DND-41 (cell line): ENCODE measurements around the gene BMPR1A.
A peak's percentile ranks its signal among the peaks of the same experiment; 100 is the strongest.

Experiments
- ATAC-seq: fragments of 200-7000 bp; cut with Tn5 transposase; 3 replicates; pipeline ENCODE4 v1.9.1; 2021; ENCODE audit warnings: low read depth; ENCODE audit not compliant: insufficient read depth
- DNase-seq: peaks from one replicate; pipeline ENCODE4 v3.0.0-alpha.2; 2020
- H2AFZ ChIP-seq: 2 replicates; pipeline ENCODE4 v1.6.0; 2012; ENCODE audit warnings: low read depth, low read length
- H3K27ac ChIP-seq: 2 replicates; pipeline ENCODE4 v1.5.1; 2012; ENCODE audit warnings: low read length, inconsistent platforms
- H3K27me3 ChIP-seq: fragments of 200-600 bp; sonication (generic); 2 replicates; pipeline ENCODE4 v1.6.0; 2012; ENCODE audit warnings: low read length, mild to moderate bottlenecking, inconsistent platforms; ENCODE audit not compliant: insufficient read depth, poor library complexity
- H3K36me3 ChIP-seq: 2 replicates; pipeline ENCODE4 v1.5.1; 2012; ENCODE audit warnings: low read length, inconsistent platforms; ENCODE audit not compliant: insufficient read depth
- H3K4me1 ChIP-seq: 2 replicates; pipeline ENCODE4 v1.5.1; 2012; ENCODE audit warnings: mild to moderate bottlenecking, low read length; ENCODE audit not compliant: insufficient read depth
- H3K4me2 ChIP-seq: 2 replicates; pipeline ENCODE4 v1.6.0; 2012; ENCODE audit warnings: mild to moderate bottlenecking, moderate library complexity, low read length, inconsistent platforms; ENCODE audit not compliant: insufficient read depth
- H3K4me3 ChIP-seq, 2 experiments: fragments of 200-600 bp in 1 of 2; shearing (Covaris generic) in 1 of 2; 2 replicates each; pipeline ENCODE4 v1.5.1; 2012 to 2016; ENCODE audit warnings: inconsistent platforms in 2 of 2, low read length in 2 of 2, mild to moderate bottlenecking in 2 of 2, low read depth in 1 of 2, moderate library complexity in 1 of 2
- H3K79me2 ChIP-seq: 2 replicates; pipeline ENCODE4 v1.6.0; 2012; ENCODE audit warnings: low read length, inconsistent platforms; ENCODE audit not compliant: insufficient read depth
- H3K9ac ChIP-seq: 2 replicates; pipeline ENCODE4 v1.6.0; 2012; ENCODE audit warnings: low read depth, mild to moderate bottlenecking, inconsistent platforms, low read length, moderate library complexity
- H3K9me3 ChIP-seq: 2 replicates; pipeline ENCODE4 v1.5.1; 2012; ENCODE audit warnings: low read length, moderate library complexity, mild to moderate bottlenecking, inconsistent platforms; ENCODE audit not compliant: insufficient read depth, severe bottlenecking
- H4K20me1 ChIP-seq: 2 replicates; pipeline ENCODE4 v1.6.0; 2012; ENCODE audit warnings: low read length; ENCODE audit not compliant: insufficient read depth
- EZH2 ChIP-seq: IDR thresholded peaks from 3 replicates; pipeline ENCODE4 v1.6.1; 2012; ENCODE audit warnings: borderline replicate concordance, low read depth, mild to moderate bottlenecking, moderate library complexity, low read length, inconsistent platforms; ENCODE audit not compliant: severe bottlenecking
- TF ChIP-seq, protein P1 (sequence below): IDR thresholded peaks from 2 replicates; pipeline ENCODE4 v1.5.1; 2012; ENCODE audit warnings: borderline replicate concordance, low read length, moderate library complexity, mild to moderate bottlenecking; ENCODE audit not compliant: poor library complexity, severe bottlenecking; ENCODE audit errors: extremely low read depth

BMPR1A gene

DNA sequence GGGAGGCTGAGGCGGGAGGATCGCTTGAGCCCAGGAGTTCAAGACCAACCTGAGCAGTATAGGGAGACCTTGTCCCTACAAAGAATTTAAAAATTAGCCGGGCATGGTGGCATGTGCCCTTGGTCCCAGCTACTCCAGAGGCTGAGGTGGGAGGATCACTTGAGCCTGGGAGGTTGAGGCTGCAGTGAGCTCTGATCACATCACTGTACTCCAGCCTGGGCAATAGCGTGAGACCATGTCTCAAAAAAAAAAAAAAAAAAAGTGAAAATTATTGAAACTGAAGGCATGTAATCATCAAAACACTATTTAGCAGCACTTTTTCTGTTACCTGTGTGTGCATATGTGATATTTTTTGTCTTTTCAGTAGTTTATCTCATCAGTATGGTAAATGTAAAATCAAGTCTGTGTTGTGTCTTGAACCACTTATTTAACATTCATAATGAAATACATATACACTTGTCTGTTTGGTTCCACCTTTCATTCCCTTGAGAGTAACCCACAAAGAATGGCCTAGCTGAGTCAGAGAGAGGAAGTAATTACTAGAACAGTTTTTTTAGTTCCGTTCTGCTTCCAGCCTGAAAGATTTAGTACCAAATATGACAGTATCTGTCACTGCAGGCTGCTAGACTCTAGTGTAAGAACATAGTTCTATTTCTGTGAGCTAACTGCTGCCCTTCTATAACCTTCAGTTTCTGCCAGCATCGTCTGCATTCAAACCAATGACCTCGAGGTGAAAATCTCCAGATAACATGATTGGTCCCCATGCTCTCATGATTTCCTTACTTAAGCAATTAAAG, 132.4 kb downstream of the BMPR1A start:
- H3K9me3 ChIP-seq = no peaks in the 10 kb centered on the region
- H3K36me3 ChIP-seq = no peaks in the 10 kb centered on the region; the same call in 1 of the 2 replicates
- H4K20me1 ChIP-seq = no peaks in the 10 kb centered on the region
- TF ChIP-seq, protein P1, sequence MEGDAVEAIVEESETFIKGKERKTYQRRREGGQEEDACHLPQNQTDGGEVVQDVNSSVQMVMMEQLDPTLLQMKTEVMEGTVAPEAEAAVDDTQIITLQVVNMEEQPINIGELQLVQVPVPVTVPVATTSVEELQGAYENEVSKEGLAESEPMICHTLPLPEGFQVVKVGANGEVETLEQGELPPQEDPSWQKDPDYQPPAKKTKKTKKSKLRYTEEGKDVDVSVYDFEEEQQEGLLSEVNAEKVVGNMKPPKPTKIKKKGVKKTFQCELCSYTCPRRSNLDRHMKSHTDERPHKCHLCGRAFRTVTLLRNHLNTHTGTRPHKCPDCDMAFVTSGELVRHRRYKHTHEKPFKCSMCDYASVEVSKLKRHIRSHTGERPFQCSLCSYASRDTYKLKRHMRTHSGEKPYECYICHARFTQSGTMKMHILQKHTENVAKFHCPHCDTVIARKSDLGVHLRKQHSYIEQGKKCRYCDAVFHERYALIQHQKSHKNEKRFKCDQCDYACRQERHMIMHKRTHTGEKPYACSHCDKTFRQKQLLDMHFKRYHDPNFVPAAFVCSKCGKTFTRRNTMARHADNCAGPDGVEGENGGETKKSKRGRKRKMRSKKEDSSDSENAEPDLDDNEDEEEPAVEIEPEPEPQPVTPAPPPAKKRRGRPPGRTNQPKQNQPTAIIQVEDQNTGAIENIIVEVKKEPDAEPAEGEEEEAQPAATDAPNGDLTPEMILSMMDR = no peak
- no peak for TF ChIP-seq EZH2
- DNase-seq (no peak), ATAC-seq (peak; percentile 44; the same call in 2 of the 3 replicates)
- no peaks in the 10 kb centered on the region for H3K79me2 ChIP-seq
- H3K4me3 ChIP-seq = no peak overlapping the region
- no peak overlapping the region for H2AFZ ChIP-seq
- H3K4me2 ChIP-seq = no peak overlapping the region
- H3K27ac ChIP-seq = no peak overlapping the region
- H3K4me1 ChIP-seq = no peaks in the 10 kb centered on the region
- H3K9ac ChIP-seq = no peak overlapping the region
- H3K27me3 ChIP-seq = no peaks in the 10 kb centered on the region

DNA sequence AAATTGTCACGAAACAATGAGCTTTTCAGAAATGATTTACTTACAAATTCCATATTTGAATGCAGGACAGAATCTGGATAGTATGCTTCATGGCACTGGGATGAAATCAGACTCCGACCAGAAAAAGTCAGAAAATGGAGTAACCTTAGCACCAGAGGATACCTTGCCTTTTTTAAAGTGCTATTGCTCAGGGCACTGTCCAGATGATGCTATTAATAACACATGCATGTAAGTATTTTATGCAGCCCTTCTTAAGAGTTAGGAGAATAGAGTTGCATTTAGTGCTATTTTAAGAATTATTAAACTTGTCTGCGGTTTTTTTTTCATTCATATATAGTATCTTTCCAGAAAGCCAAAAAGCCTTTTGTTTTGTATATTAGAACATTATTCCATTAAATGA, 133.6 kb downstream of the BMPR1A start:
- H3K36me3 ChIP-seq = no peaks in the 10 kb centered on the region; the same call in 1 of the 2 replicates
- H3K27ac ChIP-seq = no peak overlapping the region
- no peaks in the 10 kb centered on the region for H4K20me1 ChIP-seq
- no peaks in the 10 kb centered on the region for H3K9me3 ChIP-seq
- H3K79me2 ChIP-seq = no peaks in the 10 kb centered on the region
- no peaks in the 10 kb centered on the region for H3K4me1 ChIP-seq
- no peak for DNase-seq
- no peak overlapping the region for H2AFZ ChIP-seq
- H3K9ac ChIP-seq = no peak overlapping the region
- no peaks in the 10 kb centered on the region for H3K27me3 ChIP-seq
- H3K4me2 ChIP-seq = no peak overlapping the region
- no peak for ATAC-seq
- H3K4me3 ChIP-seq = no peak overlapping the region
- TF ChIP-seq, protein P1 = no peak
- TF ChIP-seq EZH2 = no peak

DNA sequence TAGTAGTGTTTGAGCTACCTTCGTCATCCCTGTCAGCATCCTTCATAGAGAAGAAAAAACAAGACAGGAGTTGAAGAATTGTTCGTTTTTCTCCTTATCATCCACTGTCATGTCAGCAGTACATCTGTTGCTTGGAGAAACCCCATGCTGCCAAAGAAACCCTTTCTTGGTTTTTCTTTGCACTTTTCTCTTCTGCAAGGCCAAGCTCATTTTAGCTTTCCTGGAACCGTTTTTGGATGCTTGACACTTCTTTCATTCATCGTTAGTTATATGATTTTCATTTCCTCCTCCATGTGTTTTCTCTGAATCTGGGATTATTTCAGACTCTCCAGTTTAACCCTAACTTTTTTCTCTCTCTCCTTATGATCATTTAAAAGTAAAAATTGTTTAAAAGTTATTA, 142.1 kb downstream of the BMPR1A start:
- H3K79me2 ChIP-seq = no peaks in the 10 kb centered on the region
- no peaks in the 10 kb centered on the region for H3K9me3 ChIP-seq
- no peaks in the 10 kb centered on the region for H3K4me1 ChIP-seq
- no peak for DNase-seq
- no peak overlapping the region for H2AFZ ChIP-seq
- ATAC-seq = no peak
- H3K36me3 ChIP-seq = peaks cover 16% of the 10 kb centered on the region
- no peak overlapping the region for H3K4me2 ChIP-seq
- no peak overlapping the region for H3K4me3 ChIP-seq
- H3K9ac ChIP-seq = no peak overlapping the region
- peaks cover 5% of the 10 kb centered on the region for H3K27me3 ChIP-seq
- H3K27ac ChIP-seq = no peak overlapping the region
- TF ChIP-seq EZH2 = no peak
- TF ChIP-seq, protein P1 = no peak
- H4K20me1 ChIP-seq = no peaks in the 10 kb centered on the region
